ENCODE measurements around the gene NTRK3. TPM values are rescaled to one million over a fixed set of nuclear protein-coding genes. Genes with fewer than 3 reads are reported as not detected.

The NTRK3 gene
- 1 to 10 TPM in 2 of 3 donors, under 1 TPM in 1; 0.79 to 3.0 (median 2.0) TPM for polyA plus RNA-seq

DNA sequence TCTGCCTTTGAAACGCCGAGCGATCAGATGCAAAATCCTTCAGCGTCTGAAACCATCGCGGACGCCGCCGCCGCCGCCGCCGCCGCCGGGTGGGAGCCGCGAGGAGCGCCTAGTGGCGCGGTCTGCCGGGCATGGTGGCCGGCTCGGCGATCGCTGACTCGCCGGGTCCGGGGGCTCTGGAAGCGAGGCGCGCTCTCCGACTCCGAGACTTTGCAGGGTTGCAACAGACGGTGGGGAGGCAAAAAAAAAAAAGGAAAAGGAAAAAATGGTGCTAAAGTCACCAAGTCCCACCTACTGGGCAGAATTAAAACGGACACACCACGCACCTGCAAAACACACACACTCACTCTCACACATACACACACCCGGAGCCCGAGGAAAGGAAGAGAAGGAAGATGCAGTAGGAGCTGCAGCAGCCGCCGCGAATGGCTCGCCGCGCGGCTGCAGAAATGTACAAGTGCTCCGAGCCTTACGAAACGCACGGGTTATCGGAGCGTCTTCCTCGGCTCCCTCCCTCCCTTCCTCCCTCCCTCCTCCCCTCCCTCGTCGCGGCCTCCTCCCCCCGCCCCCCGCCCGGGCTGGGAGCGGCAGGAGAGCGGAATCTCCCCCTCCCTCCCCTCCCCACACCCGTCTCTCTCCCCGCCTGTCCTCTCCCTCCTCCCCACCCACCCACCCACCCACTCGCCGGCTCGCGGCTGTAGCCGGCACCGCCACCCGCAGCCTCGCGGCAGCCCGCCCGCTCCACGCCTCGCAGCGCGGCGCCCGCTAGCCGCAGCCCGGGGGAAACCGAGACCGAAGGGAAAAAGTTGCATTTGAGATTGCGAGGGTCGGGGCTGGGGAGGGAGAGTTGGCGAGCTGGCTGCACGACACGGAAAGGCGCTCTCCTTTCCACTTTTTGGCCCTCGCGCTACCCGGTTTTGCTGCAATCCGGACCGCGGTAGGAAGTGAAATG lies at the start of gene NTRK3:
Gene NTRK3, minus strand, starts transcription at position 461 of the 952 bp plus-strand sequence. CDS start 586 bp downstream, outside the sequence.
- WGBS, 3 donors = 1% methylated on average over 69 to 94 of the region's 95 CpGs
- H3K27ac ChIP-seq (ENCODE audit: low read depth, low read length) = no peak within 1 kb of the TSS

DNA sequence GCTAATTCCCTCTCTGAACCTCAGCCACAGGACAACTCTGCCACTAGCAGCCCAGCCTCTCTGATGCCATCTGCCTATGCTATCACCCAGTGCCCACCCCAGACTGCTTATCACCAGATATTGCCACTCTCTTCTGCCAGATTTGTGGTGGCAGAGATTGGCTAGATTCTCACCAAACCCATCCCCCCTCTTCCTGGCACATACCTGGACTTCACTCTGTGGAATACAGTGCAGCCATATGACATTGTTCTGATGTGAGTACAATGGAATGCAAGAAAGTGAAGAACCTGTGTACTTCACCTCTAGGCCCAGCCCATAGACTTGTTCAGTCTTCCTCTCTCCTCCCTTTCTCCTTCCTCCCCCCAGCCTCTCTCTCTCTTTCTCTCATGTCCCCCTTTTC lies 46.9 kb upstream of the NTRK3 start:
- H3K27ac ChIP-seq (ENCODE audit: low read depth, low read length) = no peak overlapping the region

DNA sequence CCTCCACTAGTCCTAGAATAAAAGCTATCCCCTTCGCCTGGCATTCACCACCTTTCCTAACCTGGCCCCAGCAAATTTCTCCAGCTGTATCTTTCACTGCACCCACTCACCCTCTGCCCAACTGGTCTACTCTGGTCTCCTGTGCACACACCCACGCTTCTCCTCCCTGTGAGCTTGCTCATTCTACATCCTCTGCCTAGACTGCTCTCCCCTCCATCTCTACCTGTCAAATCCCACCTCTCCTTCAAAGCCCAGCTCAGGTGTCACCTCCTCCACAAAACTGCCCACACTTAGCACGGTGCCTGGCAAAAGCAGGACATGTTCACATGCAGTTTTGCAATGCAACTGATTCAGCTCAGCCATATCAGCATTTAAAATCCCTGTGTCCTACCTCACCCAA lies 45.8 kb upstream of the NTRK3 start:
- H3K27ac ChIP-seq (ENCODE audit: low read depth, low read length) = no peak overlapping the region
- WGBS, 3 donors = 60 to 70% (median 68%) methylated on average over 3 of the region's 3 CpGs

DNA sequence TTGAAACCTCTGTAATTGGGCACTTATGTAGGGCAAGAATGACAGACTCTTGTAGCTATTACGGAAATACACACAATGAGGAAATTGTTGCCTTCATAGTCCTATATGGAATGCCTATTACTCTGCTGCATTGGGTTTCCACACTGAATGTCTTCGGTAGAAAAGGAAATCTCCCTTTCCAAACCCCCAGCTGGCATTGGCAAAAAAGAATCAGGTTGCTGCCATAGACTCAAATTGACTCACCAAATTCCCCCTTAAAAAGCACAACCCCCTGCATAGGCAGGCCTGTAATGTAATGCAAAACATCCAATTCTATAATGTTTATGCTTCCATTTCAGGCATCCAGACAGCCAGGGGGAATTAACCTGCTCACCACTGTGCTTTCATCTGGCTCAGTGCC lies 44.8 kb upstream of the NTRK3 start:
- 59 to 80% (median 70%) methylated on average over 2 of the region's 2 CpGs for WGBS, 3 donors
- no peak overlapping the region for H3K27ac ChIP-seq (ENCODE audit: low read depth, low read length)

DNA sequence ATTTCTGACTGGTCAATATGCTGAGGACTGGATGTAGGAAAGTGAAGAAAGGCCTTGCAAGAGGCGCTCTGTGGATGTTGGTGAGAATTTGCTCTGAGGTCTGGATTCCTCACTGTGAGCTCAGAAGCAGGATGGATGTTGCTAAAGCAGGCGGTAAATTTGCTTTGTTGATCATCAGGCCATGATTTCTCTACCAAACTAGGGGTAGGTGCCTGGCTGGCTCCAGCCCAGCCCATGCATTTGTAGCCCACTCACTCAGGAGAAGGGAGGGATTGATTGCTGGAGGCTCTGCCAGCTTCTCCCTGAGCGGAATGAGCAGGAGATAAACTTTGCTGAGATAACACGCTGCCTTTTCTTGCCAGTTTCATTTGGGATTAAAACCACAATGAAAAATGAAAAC lies 44.3 kb upstream of the NTRK3 start:
- 58 to 74% (median 73%) methylated on average over 4 of the region's 4 CpGs for WGBS, 3 donors
- H3K27ac ChIP-seq (ENCODE audit: low read depth, low read length) = no peak overlapping the region

DNA sequence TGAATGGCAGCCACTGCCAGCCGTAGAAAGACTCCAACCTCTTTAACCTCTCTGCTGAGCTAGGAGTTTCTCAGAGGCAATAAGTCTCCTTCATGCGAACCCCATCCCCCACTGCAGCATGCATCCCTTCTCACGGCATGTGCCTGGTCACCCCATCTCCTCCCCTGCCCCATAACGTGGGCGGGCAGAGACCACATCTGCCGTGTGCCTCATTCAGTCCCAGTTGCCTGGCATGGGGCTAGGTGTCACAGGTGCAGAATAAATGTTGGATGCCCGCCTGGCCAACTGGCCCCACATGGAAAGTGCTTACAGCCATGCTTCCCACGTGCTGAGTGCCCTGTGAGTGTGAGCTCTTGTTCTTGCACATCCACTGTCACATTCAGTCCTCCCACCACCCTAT lies 43.5 kb upstream of the NTRK3 start:
- 33 to 56% (median 43%) methylated on average over 8 of the region's 8 CpGs for WGBS, 3 donors
- H3K27ac ChIP-seq (ENCODE audit: low read depth, low read length) = no peak overlapping the region

DNA sequence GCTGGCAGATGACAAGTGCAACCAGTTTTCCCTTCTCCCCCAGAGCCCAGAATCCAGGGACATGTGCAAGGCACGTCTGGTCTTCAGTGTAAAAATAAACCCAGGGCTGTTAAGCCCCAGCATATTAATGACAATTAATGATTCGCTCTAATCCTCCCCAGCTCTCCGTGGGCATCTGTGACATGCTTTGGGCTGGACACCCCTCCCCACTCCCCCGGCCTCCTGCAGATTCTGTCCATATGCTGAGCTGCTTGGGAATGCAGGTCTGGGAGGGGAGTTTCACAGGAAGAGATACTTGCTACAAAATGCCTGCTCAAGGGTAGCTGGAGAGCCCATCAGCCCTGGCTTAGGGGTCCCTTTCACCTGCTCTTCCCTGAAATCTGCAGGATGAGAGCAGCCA lies 43.0 kb upstream of the NTRK3 start:
- no peak overlapping the region for H3K27ac ChIP-seq (ENCODE audit: low read depth, low read length)
- 23 to 48% (median 40%) methylated on average over 4 of the region's 4 CpGs for WGBS, 3 donors

DNA sequence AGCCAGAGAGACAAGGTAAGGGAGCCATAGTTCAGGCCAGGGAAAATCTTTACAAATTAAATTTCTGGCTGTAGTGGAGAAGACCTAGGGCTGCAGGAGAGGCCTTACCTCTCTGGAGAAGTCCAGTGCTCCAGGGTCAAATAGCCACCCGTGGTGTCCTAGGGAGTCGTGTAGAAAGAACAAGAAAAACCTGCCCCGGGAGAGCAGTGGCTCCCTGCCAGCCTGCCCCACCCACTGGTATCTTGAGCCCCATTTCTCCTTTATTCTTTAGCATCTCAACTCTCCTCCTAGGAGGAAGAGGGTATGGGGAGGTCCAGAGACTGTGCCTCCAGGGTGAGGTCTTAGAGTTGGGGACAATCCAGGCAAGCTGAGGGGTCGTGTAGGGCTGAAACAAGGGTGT lies 32.1 kb upstream of the NTRK3 start:
- no peak overlapping the region for H3K27ac ChIP-seq (ENCODE audit: low read depth, low read length)
- WGBS, 3 donors = 24 to 74% (median 60%) methylated on average over 4 of the region's 4 CpGs

DNA sequence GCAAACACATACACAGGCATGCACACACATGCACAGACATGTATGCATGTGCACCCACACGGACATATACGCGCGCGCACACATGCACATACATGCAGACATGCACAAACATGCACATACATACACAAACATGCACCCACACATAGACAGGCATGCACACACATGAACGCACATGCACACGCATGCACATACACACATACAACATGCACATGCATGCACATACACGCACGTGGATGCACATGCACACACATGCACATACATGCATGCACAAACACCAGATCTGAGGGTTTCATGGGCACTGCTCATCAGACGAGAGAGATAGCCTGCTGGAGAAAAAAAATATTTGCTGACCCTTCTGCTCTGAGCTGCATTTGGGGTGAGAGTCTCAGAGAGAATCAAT lies 31.7 kb upstream of the NTRK3 start:
- WGBS, 3 donors = 80 to 92% (median 88%) methylated on average over 10 of the region's 10 CpGs
- no peak overlapping the region for H3K27ac ChIP-seq (ENCODE audit: low read depth, low read length)

DNA sequence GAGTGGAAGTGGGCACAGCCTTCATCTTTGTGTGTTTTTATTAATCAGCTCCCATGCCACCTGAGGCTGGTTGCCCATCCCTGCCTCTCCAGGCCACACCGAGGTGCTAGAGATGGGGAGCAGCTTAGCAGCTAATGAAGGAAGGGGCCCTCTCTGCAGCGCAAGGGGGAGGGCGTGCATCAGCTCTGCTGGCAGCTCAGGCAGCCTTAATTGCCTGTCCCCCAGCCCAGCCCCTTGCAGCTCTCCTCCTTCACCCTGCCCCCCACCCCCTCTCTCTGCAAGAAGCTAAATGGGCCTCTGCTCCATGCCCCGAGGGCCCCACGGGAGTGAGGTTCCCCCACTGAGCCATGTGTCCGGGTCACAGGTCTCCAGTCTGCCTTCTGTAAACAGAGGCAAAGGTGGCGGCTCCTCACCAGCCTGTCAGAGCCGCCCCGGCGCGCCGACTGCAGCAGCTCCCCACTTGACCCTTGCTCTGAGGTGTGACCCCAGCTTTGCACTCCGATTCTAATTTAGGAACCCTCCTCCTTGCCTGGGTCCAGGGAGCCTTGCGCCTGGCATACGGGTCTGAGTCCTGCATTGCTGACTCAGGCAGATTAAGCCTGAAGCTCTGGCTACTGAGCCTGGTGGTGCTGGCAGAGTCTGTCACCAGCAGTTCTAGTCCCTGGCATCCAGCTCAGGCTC lies 27.9 kb upstream of the NTRK3 start:
- 3 to 14% (median 14%) methylated on average over 14 to 15 of the region's 15 CpGs for WGBS, 3 donors

DNA sequence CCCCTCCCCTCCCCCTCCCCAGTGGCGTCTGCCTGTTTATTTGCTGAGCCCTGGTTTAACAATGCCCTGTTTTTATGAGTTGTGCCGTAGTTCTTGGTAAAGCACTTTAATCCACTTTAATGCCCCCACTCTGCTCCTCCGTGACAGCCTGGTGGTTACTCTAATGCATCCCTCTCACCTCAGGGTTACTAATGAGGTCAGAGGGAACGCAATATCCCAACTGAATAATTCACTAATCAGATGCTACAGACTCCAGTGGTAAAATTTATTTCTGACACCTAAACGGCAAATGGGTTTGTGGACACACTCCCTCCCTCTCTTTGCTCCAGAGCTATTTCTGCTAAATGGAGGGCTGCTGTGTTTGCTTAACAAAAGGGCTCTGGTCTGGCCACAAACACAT lies 26.1 kb upstream of the NTRK3 start:
- H3K27ac ChIP-seq (ENCODE audit: low read depth, low read length) = no peak overlapping the region
- 21 to 33% (median 31%) methylated on average over 5 of the region's 5 CpGs for WGBS, 3 donors

More for the DNA sequence above, 27.9 kb upstream of the NTRK3 start:
- no peak overlapping the region for H3K27ac ChIP-seq (ENCODE audit: low read depth, low read length)

DNA sequence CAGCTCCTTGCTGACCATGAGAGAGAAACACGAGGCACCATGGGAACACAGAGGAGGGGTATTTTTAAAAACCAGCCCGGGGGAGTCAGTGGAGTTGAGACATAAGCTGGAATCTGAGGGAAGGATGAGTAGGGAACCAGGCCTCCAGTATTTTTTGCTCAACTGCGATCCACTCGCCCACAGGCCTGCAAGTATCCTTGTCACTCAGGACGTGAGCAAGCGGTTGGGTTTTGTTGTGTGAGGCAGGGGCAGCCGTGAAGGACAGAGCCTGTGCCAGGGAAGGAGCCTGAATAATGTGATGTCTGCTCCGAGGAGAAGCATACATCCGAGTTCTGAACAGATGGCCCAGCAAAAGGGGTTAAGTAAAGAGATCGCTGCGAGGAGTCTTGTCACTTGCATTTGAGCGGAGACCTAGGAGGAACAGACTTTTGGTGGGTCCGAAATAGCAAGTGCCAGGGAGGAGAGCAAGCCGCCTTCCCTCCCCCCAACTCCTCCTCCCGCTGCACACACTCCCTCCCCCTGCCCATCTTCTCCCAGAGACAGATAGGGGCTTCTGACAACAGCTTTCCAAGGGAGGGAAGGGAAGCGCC lies 20.4 kb upstream of the NTRK3 start:
- H3K27ac ChIP-seq (ENCODE audit: low read depth, low read length) = no peak overlapping the region
- 48 to 69% (median 62%) methylated on average over 16 of the region's 16 CpGs for WGBS, 3 donors

DNA sequence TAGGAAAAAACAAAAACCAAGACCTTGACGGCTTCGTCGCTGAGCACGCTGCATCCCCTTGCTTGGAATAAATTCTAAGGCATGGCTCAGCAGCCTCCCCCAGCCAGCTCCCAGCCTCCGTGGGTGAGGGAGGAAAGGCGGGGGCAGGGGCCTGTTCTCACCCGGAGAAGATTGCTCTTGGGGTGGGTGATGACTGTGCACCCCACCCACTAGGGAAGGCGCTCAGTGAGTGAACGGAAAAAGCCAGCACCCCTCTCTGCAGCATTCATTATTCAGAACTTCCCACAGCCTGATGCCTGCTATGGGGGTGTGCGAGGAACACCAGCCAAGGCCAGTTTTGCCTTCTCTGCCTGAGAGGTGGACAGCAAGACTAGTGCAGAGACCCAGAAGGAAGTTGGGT lies 19.3 kb upstream of the NTRK3 start:
- 33 to 63% (median 61%) methylated on average over 10 of the region's 10 CpGs for WGBS, 3 donors
- no peak overlapping the region for H3K27ac ChIP-seq (ENCODE audit: low read depth, low read length)

DNA sequence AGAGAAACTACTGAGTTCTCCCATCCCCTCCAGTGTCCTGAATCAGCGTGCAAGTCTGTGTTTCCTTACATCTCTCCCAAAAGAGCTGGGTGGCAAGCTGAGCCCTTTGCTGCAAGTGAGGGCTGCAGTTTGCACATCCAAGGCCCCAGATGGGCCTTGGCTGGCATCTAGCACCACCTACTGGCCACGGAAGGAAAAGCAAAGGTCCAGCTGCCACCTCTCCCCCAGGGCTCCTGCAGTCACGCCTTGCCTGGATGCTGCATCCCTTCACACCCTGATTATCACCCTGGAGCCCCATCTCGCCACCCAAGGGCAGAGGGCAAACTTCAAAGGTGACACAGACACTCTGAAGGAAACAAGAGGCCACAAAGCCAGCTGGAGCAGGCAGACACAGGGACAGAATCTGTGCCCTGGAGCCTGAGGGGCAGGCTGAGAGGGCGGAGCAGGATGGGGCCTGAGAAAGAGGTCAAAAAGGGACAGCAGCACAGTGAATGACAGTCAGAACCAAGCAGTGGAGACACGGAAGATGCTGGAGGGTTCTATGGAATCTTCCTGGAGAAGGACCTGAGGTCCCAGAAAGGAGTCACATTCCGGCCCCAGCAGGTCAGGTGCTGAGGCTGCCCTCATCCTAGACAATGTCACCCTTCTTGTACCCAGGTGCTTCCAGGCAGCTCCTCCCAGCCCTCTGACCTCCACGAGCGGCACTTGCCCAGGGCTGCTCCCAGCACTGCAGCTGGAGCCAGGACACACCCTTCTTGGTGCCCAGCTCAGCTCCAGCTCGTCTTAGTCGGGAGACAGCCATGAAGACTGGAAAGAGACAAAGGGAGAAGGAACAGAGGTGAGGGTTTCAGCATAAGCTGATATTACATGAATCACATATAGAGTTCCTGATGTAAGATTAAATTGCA lies 18.3 kb upstream of the NTRK3 start:
- no peak overlapping the region for H3K27ac ChIP-seq (ENCODE audit: low read depth, low read length)

DNA sequence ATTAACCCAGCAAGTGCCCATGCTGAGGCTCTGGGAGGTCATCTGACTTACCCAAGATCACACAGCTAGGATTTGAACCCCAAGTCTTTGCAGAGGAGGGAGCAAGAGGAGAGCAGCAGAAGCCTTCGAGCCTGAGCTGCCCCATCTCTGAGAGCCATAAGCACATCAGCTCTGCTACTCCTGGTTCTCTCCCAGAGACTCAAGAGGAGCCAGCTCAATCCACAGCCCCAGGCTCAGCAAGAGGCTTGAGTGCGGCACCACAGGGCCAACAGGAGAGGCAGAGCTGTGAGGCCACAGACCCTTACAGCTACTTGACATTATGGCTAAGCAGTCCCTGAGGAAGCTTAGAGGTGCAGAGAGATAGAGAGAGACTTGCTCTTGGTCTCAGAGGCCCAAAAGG lies 15.9 kb upstream of the NTRK3 start:
- no peak overlapping the region for H3K27ac ChIP-seq (ENCODE audit: low read depth, low read length)
- whole genome bisulfite sequencing, 3 donors = 70 to 84% (median 82%) methylated on average over 2 of the region's 2 CpGs

More for the DNA sequence above, 18.3 kb upstream of the NTRK3 start:
- 37 to 40% (median 39%) methylated on average over 11 of the region's 11 CpGs for WGBS, 3 donors

DNA sequence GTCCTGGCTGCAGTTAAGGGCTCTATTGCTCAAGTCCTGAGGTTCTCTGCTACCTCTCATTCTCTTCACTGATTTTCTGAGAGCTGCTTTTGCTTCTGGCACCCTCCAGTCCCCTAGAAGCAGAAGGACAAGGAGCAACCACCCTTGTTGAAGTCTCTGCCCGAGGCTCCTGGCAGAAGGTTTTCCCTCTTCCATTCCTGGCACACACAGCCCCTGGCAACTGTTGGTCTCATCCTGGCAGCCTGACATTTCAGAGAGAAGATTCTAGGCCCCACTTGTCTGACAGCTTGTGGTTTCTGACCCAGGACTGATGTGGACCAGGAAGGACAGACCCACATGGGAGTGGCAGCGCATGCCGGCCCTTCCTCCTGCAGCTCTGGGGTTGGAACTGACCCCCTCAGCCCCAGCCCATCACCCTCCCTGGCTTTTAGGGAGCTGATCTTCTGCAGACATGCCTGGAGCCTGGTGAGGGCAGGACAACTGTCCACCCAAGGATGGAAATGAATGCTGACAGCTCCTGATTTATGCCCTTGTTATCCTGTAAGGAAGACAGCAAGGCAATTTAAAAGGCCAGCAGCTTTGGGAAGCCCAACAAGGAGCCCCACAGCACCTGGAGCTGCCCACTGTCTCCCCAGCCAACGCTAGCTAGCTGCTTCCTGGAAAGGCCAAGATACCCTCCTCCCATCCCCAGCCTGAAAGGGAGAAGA lies 13.0 kb upstream of the NTRK3 start:
- 54 to 73% (median 67%) methylated on average over 4 of the region's 4 CpGs for WGBS, 3 donors
- H3K27ac ChIP-seq (ENCODE audit: low read depth, low read length) = no peak overlapping the region

DNA sequence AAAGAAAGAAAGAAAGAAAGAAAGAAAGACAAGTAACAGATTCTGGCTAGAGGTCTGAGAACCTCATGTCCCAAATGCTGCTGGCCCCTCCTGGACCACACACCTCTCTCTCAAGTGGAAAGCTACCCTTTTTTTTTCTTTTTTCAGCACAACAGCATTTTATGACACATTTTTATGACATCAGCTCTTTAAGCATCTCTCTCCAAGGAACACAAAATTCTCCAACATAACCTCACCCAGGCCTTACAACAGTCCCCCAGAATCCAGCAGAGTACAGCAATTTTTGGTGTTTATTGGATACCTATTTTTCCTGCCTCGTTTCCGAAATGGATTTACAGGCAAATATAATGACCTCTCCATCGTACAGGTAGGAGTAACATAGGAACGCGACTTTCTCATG lies 11.2 kb upstream of the NTRK3 start:
- no peak overlapping the region for H3K27ac ChIP-seq (ENCODE audit: low read depth, low read length)
- WGBS, 3 donors = 63 to 75% (median 69%) methylated on average over 5 of the region's 5 CpGs

DNA sequence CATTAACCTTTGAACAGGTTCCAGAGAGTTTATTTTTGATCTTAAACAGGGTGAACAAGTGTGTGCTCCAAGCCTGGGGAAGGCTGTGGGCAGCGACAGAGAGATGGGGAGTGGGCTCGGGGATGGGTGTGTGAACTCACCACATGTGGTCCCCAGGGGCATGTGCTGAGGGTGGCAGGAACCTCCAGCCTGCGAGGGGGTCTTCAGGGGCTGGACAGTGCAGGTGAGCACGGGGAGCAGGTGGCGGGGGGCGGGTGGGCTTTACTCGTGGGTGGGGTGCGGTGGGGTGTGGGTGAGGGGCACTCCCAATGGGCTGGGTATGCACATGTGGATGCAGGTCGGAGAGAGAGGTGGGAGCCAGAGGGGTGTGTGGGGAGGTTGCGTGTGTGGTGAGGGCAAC lies 9.6 kb upstream of the NTRK3 start:
- WGBS, 3 donors = 66 to 88% (median 87%) methylated on average over 10 of the region's 10 CpGs
- no peak overlapping the region for H3K27ac ChIP-seq (ENCODE audit: low read depth, low read length)

Data from adipose tissue (tissue), 3 donors.